ENCODE measurements around the gene CFAP43. TPM values are rescaled to one million over a fixed set of nuclear protein-coding genes. Genes with fewer than 3 reads are reported as not detected.
A peak's percentile ranks its signal among the peaks of the same experiment; 100 is the strongest.

Gene CFAP43
- total and polyA plus RNA-seq, 2 donors (not counting 1 experiment from before 2014, with no cell fraction given): under 0.01 to 0.10 TPM

DNA sequence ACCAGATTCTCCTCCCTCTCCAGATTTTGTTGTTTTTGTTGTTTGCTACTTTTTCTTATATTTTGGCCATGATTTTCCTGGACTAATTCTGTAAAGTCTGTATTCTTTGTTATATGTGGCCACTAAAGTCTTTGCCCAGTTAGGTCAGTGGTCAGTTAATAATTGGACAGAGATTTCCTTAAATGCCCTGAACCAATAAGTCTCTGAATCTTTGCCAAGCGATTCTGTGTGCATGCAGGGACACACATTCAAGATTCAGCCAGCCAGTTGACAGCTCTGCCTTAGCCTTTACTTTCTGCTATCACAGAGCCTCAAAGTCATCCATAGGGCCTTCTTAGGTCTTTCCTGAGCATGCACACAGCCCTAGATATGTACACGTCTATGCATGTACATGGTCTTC, 135.5 kb downstream of the CFAP43 start:
- Histone ChIP-seq H3K36me3 (ENCODE audit: control insufficient read depth, insufficient read depth, low read length) (no peaks in the 10 kb centered on the region), H3K9me3 (ENCODE audit: control insufficient read depth, insufficient read depth, low read depth, low read length) (no peaks in the 10 kb centered on the region), H4K20me1 (ENCODE audit: control insufficient read depth, extremely low read depth, insufficient read depth, low read length) (no peaks in the 10 kb centered on the region), H3K79me2 (ENCODE audit: control insufficient read depth, insufficient read depth, low read length) (no peaks in the 10 kb centered on the region), H3K4me3 (replicated peaks in 1 of 4; ENCODE audit: control extremely low read depth in 1 of 4, insufficient read depth in 1 of 4, low read depth in 3 of 4, low read length in 4 of 4) (no peak overlapping the region), H3K27me3 (ENCODE audit: control insufficient read depth, insufficient read depth, low read length) (no peaks in the 10 kb centered on the region), H3K4me2 (ENCODE audit: extremely low read depth, insufficient read depth, low read length) (no peak overlapping the region), H2AFZ (ENCODE audit: low read length) (no peak overlapping the region), H3K9ac (ENCODE audit: insufficient read depth, low read length) (no peak overlapping the region), H3K27ac (ENCODE audit: insufficient read depth, low read length) (no peak overlapping the region), H3K4me1 (ENCODE audit: control insufficient read depth, extremely low read depth, insufficient read depth, low read length) (no peaks in the 10 kb centered on the region)
- DNase-seq (ENCODE audit: low read depth in 2 of 2): no peak
- TF ChIP-seq EZH2 (IDR thresholded peaks at IDR 0.05; ENCODE audit: low read length, missing control alignments): no peak
- TF ChIP-seq, protein P1, sequence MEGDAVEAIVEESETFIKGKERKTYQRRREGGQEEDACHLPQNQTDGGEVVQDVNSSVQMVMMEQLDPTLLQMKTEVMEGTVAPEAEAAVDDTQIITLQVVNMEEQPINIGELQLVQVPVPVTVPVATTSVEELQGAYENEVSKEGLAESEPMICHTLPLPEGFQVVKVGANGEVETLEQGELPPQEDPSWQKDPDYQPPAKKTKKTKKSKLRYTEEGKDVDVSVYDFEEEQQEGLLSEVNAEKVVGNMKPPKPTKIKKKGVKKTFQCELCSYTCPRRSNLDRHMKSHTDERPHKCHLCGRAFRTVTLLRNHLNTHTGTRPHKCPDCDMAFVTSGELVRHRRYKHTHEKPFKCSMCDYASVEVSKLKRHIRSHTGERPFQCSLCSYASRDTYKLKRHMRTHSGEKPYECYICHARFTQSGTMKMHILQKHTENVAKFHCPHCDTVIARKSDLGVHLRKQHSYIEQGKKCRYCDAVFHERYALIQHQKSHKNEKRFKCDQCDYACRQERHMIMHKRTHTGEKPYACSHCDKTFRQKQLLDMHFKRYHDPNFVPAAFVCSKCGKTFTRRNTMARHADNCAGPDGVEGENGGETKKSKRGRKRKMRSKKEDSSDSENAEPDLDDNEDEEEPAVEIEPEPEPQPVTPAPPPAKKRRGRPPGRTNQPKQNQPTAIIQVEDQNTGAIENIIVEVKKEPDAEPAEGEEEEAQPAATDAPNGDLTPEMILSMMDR (conservative IDR thresholded peaks at IDR 0.05 in 1 of 2, IDR thresholded peaks at IDR 0.05 in 1 of 2; ENCODE audit: low read depth in 1 of 2, low read length in 2 of 2): no peak

- no peak overlapping the region for H3K4me2 ChIP-seq (ENCODE audit: extremely low read depth, insufficient read depth, low read length)
- no peaks in the 10 kb centered on the region for H4K20me1 ChIP-seq (ENCODE audit: control insufficient read depth, extremely low read depth, insufficient read depth, low read length)
- H3K4me3 ChIP-seq (replicated peaks in 1 of 4; ENCODE audit: control extremely low read depth in 1 of 4, insufficient read depth in 1 of 4, low read depth in 3 of 4, low read length in 4 of 4): no peak overlapping the region
- H3K36me3 ChIP-seq (ENCODE audit: control insufficient read depth, insufficient read depth, low read length): no peaks in the 10 kb centered on the region
- no peaks in the 10 kb centered on the region for H3K4me1 ChIP-seq (ENCODE audit: control insufficient read depth, extremely low read depth, insufficient read depth, low read length)
- no peak for DNase-seq (ENCODE audit: low read depth in 2 of 2)
- no peaks in the 10 kb centered on the region for H3K9me3 ChIP-seq (ENCODE audit: control insufficient read depth, insufficient read depth, low read depth, low read length)
- H3K79me2 ChIP-seq (ENCODE audit: control insufficient read depth, insufficient read depth, low read length): no peaks in the 10 kb centered on the region
- no peak overlapping the region for H3K9ac ChIP-seq (ENCODE audit: insufficient read depth, low read length)
- H3K27ac ChIP-seq (ENCODE audit: insufficient read depth, low read length): no peak overlapping the region
- no peaks in the 10 kb centered on the region for H3K27me3 ChIP-seq (ENCODE audit: control insufficient read depth, insufficient read depth, low read length)
- TF ChIP-seq, protein P1 (conservative IDR thresholded peaks at IDR 0.05 in 1 of 2, IDR thresholded peaks at IDR 0.05 in 1 of 2; ENCODE audit: low read depth in 1 of 2, low read length in 2 of 2): no peak
- no peak for TF ChIP-seq EZH2 (IDR thresholded peaks at IDR 0.05; ENCODE audit: low read length, missing control alignments)
- no peak overlapping the region for H2AFZ ChIP-seq (ENCODE audit: low read length)
Observed at GRCh38 chr10:104092749-104093148, 139.4 kb downstream of the CFAP43 start.

DNA sequence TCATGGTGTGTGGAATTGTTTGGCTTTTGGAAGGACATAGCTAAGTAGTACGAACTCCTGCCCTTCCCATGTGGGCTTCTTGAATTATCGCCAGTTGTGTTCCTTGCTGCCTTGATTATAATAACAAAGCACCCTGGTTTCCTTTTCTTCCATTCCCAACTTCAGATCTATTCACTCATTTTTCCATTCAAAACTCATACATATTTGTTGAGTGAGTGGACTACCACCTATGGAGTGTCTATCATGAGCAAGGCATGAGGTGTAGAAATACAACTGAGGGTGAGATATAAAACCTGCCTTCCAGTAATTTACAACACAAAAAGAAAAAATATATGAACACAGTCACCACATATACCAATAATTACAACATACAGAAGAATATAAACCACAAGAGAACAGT, 141.6 kb downstream of the CFAP43 start:
- Histone ChIP-seq H4K20me1 (ENCODE audit: control insufficient read depth, extremely low read depth, insufficient read depth, low read length) (no peaks in the 10 kb centered on the region), H3K27me3 (ENCODE audit: control insufficient read depth, insufficient read depth, low read length) (no peaks in the 10 kb centered on the region), H3K4me2 (ENCODE audit: extremely low read depth, insufficient read depth, low read length) (no peak overlapping the region), H3K9me3 (ENCODE audit: control insufficient read depth, insufficient read depth, low read depth, low read length) (no peaks in the 10 kb centered on the region), H3K4me3 (replicated peaks in 1 of 4; ENCODE audit: control extremely low read depth in 1 of 4, insufficient read depth in 1 of 4, low read depth in 3 of 4, low read length in 4 of 4) (no peak overlapping the region), H3K36me3 (ENCODE audit: control insufficient read depth, insufficient read depth, low read length) (no peaks in the 10 kb centered on the region), H3K79me2 (ENCODE audit: control insufficient read depth, insufficient read depth, low read length) (no peaks in the 10 kb centered on the region), H3K27ac (ENCODE audit: insufficient read depth, low read length) (no peak overlapping the region), H3K9ac (ENCODE audit: insufficient read depth, low read length) (no peak overlapping the region), H3K4me1 (ENCODE audit: control insufficient read depth, extremely low read depth, insufficient read depth, low read length) (no peaks in the 10 kb centered on the region), H2AFZ (ENCODE audit: low read length) (no peak overlapping the region)
- no peak for TF ChIP-seq EZH2 (IDR thresholded peaks at IDR 0.05; ENCODE audit: low read length, missing control alignments)
- TF ChIP-seq, protein P1 (conservative IDR thresholded peaks at IDR 0.05 in 1 of 2, IDR thresholded peaks at IDR 0.05 in 1 of 2; ENCODE audit: low read depth in 1 of 2, low read length in 2 of 2): no peak
- DNase-seq (ENCODE audit: low read depth in 2 of 2): peak in 1 of 2 donors; percentile 54

Data from fibroblast of lung (primary cell).